ENCODE measurements around the gene PPRC1. TPM values are rescaled to one million over a fixed set of nuclear protein-coding genes. Genes with fewer than 3 reads are reported as not detected.

The PPRC1 gene
- total RNA-seq, 1 donor from 2014 or later = 11.7 TPM

DNA sequence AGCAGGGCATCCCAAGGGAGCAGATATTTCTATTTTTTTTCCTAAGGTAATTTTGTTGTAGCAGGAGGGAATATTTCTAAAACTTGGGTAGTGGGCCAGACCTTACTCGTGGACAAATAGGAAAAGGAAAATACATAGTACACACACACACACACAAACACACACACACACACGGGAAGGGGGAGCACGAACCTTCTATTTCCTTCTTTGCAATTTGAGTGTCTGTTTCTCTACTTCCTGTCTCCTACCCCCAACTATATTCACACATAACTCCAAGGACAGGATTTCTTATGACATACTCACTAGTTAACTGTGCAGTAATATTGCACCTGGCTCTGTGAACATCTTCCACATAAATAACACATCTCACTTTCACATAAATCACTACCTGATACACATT is 17.1 kb upstream of the PPRC1 start:
- no peak for DNase-seq (ENCODE audit: low spot score)
- Histone ChIP-seq H3F3A (ENCODE audit: low read depth) (peaks cover 59% of the 10 kb centered on the region), H3K27me3 (no peaks in the 10 kb centered on the region), H4K20me1 (ENCODE audit: low read depth) (peaks cover 43% of the 10 kb centered on the region), H3K79me2 (ENCODE audit: low read depth) (peaks cover 90% of the 10 kb centered on the region), H3K4me3 (peak overlapping the region; percentile 88), H3K4me1 (peaks cover 54% of the 10 kb centered on the region), H3K36me3 (no peaks in the 10 kb centered on the region), H3K27ac (peak overlapping the region; percentile 82), H3K9me3 (ENCODE audit: low read depth) (no peaks in the 10 kb centered on the region), H3K4me2 (peak overlapping the region; percentile 100), H2AFZ (replicated peaks) (no peak overlapping the region), H3K9ac (no peak overlapping the region)
- H3K4me1 Mint-ChIP-seq = peaks cover 63% of the 10 kb centered on the region
- peaks cover 4% of the 10 kb centered on the region for H3K36me3 Mint-ChIP-seq
- TF ChIP-seq EZH2 (IDR thresholded peaks at IDR 0.05) = no peak
- no peak for TF ChIP-seq EZH2phosphoT487 (IDR thresholded peaks at IDR 0.05)
- TF ChIP-seq, protein P1, sequence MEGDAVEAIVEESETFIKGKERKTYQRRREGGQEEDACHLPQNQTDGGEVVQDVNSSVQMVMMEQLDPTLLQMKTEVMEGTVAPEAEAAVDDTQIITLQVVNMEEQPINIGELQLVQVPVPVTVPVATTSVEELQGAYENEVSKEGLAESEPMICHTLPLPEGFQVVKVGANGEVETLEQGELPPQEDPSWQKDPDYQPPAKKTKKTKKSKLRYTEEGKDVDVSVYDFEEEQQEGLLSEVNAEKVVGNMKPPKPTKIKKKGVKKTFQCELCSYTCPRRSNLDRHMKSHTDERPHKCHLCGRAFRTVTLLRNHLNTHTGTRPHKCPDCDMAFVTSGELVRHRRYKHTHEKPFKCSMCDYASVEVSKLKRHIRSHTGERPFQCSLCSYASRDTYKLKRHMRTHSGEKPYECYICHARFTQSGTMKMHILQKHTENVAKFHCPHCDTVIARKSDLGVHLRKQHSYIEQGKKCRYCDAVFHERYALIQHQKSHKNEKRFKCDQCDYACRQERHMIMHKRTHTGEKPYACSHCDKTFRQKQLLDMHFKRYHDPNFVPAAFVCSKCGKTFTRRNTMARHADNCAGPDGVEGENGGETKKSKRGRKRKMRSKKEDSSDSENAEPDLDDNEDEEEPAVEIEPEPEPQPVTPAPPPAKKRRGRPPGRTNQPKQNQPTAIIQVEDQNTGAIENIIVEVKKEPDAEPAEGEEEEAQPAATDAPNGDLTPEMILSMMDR (IDR thresholded peaks at IDR 0.05) = no peak
- no peaks in the 10 kb centered on the region for H3K9me3 Mint-ChIP-seq
- peak overlapping the region; percentile 95 for H3K4me3 Mint-ChIP-seq
- peaks cover 4% of the 10 kb centered on the region for H3K27me3 Mint-ChIP-seq (ENCODE audit: insufficient read depth, low read depth)
- H3K27ac Mint-ChIP-seq = peak overlapping the region; percentile 91

DNA sequence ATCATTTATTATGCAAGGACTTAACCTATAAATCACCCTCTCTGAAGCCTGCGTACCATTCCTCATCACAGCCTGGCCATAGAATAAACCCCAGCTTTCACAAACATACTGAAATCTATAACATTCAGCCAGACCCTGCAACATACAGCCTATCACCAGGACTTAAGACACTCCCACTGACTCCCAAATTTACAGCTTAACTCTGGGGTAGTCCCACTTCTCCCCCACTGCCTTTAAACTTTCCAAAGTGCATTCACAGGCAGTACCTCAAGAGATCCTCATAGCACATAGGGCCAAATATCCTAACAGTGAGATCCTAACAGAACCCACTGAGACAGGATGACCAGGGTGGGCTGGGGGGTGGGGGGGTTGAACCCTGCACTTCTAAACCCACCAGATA is 16.2 kb upstream of the PPRC1 start:
- H3K4me3 ChIP-seq = peak overlapping the region; percentile 32
- peaks cover 6% of the 10 kb centered on the region for H3K27me3 Mint-ChIP-seq (ENCODE audit: insufficient read depth, low read depth)
- H3K9me3 Mint-ChIP-seq = no peaks in the 10 kb centered on the region
- peaks cover 60% of the 10 kb centered on the region for H3K4me1 ChIP-seq
- H3F3A ChIP-seq (ENCODE audit: low read depth) = peaks cover 67% of the 10 kb centered on the region
- no peaks in the 10 kb centered on the region for H3K36me3 Mint-ChIP-seq
- no peaks in the 10 kb centered on the region for H3K27me3 ChIP-seq
- peak overlapping the region; percentile 31 for H3K27ac Mint-ChIP-seq
- TF ChIP-seq EZH2phosphoT487 (IDR thresholded peaks at IDR 0.05) (no peak), EZH2 (IDR thresholded peaks at IDR 0.05) (no peak)
- TF ChIP-seq, protein P1 (IDR thresholded peaks at IDR 0.05) = no peak
- no peaks in the 10 kb centered on the region for H3K9me3 ChIP-seq (ENCODE audit: low read depth)
- no peak overlapping the region for H3K9ac ChIP-seq
- peaks cover 72% of the 10 kb centered on the region for H3K4me1 Mint-ChIP-seq
- peak overlapping the region; percentile 81 for H3K27ac ChIP-seq
- H3K4me3 Mint-ChIP-seq = peak overlapping the region; percentile 67
- H2AFZ ChIP-seq (replicated peaks) = no peak overlapping the region
- peaks cover 81% of the 10 kb centered on the region for H3K79me2 ChIP-seq (ENCODE audit: low read depth)
- no peaks in the 10 kb centered on the region for H3K36me3 ChIP-seq
- no peak for DNase-seq (ENCODE audit: low spot score)
- peaks cover 34% of the 10 kb centered on the region for H4K20me1 ChIP-seq (ENCODE audit: low read depth)
- H3K4me2 ChIP-seq = peak overlapping the region; percentile 89

DNA sequence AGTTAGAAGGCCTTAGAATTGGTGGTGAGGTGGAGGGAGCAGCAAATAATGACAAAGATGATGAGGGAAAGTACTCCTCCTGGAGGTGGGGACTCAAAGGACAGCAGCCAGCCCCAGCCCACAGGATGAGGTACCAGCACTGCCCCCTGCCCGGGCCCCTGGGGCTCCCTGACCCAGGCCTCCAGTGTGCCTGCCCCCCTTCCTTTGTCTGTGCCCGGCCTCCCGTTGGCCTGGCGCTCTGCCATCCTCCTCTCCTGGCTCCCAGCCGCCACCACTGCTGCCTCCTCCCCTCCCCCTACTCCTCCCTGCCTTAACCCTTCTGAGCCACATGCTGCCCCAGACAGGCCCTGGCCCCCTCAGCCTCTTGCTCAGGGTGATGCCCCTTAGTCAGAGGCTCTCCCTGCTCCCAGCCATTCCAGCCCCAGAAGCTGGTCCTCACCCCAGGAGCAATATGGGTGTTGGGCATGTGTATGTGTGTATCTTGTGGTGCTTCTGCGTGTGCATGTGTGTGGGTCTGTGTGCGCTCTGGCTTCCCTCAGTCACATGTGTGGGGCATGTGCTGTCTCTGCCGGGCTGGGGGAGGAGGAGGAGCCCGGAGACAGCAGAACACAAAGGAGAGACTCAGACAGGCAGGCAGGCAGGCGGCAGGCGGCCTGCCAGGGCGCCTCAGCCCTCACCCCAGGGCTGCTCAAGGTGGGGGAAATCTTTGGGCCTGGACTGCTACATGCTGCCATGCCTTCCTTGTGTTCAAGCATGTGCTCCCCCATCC is 15.3 kb upstream of the PPRC1 start:
- H3K9me3 ChIP-seq (ENCODE audit: low read depth) = no peaks in the 10 kb centered on the region
- peaks cover 77% of the 10 kb centered on the region for H3F3A ChIP-seq (ENCODE audit: low read depth)
- TF ChIP-seq, protein P1 (IDR thresholded peaks at IDR 0.05) = peak; percentile 32
- TF ChIP-seq EZH2 (IDR thresholded peaks at IDR 0.05) = no peak
- no peaks in the 10 kb centered on the region for H3K9me3 Mint-ChIP-seq
- H3K4me3 Mint-ChIP-seq = peak overlapping the region; percentile 91
- H3K79me2 ChIP-seq (ENCODE audit: low read depth) = peaks cover 72% of the 10 kb centered on the region
- H3K36me3 Mint-ChIP-seq = no peaks in the 10 kb centered on the region
- no peaks in the 10 kb centered on the region for H3K36me3 ChIP-seq
- H3K4me1 ChIP-seq = peaks cover 66% of the 10 kb centered on the region
- H3K9ac ChIP-seq = no peak overlapping the region
- H3K27me3 ChIP-seq = no peaks in the 10 kb centered on the region
- peak overlapping the region; percentile 84 for H3K27ac Mint-ChIP-seq
- peaks cover 74% of the 10 kb centered on the region for H3K4me1 Mint-ChIP-seq
- H3K4me3 ChIP-seq = peak overlapping the region; percentile 32
- H4K20me1 ChIP-seq (ENCODE audit: low read depth) = peaks cover 25% of the 10 kb centered on the region
- peak overlapping the region; percentile 89 for H3K4me2 ChIP-seq
- peaks cover 6% of the 10 kb centered on the region for H3K27me3 Mint-ChIP-seq (ENCODE audit: insufficient read depth, low read depth)
- H2AFZ ChIP-seq (replicated peaks) = no peak overlapping the region
- peak; percentile 69 for DNase-seq (ENCODE audit: low spot score)
- H3K27ac ChIP-seq = peak overlapping the region; percentile 81

Measured in neural progenitor cell (in vitro differentiated cells).